HepG2 (cell line): ENCODE data around the gene SIDT1. TPM values are rescaled to one million over a fixed set of nuclear protein-coding genes. Genes with fewer than 3 reads are reported as not detected.

Source experiments
- ATAC-seq: fragments of 200-7000 bp; cut with Tn5 transposase; 3 replicates; pipeline ENCODE4 v1.9.1; 2020; ENCODE audit warnings: mild to moderate bottlenecking, moderate library complexity
- BruUV-seq: library from RNA; stranded (reverse); fragments of 400-500 nt; replicated peaks from 2 replicates; lab custom pipeline; 2021; lab: Mats Ljungman, UMichigan
- CTCF ChIA-PET: fragments of 300-600 bp; formaldehyde crosslinking; extraction: SDS; loops from one replicate; lab custom pipeline; 2021; ENCODE audit warnings: low total read pairs, inconsistent platforms, low intra/inter-chr PET ratio; lab: Yijun Ruan, JAX
- POLR2A ChIA-PET: fragments of 350-600 bp; sonication (Branson Sonifier 250); formaldehyde crosslinking; loops from one replicate; lab custom pipeline; 2020; ENCODE audit warnings: antibody characterized with exemption, inconsistent platforms; lab: Yijun Ruan, JAX
- DNase-seq: peaks from one replicate; pipeline ENCODE4 v3.0.0-alpha.2; 2015; ENCODE audit warnings: low spot score
- FAIRE-seq: peaks from 3 replicates; lab custom pipeline; 2011; peaks lifted over from hg19 to GRCh38; lab: Jason Lieb, UNC
- H2AFZ ChIP-seq: one replicate; pipeline ENCODE4 v1.6.1; 2011; ENCODE audit warnings: low read length, inconsistent platforms
- H3K27ac ChIP-seq: fragments of 300-600 bp; 3 replicates; pipeline ENCODE4 v1.8.0; 2011; ENCODE audit warnings: mixed run types, mild to moderate bottlenecking, mixed read lengths, low read length, inconsistent platforms; ENCODE audit not compliant: insufficient read depth; ENCODE audit errors: extremely low read length
- H3K27me3 ChIP-seq, 2 experiments: fragments of 200-600 bp in 1 of 2; 2 replicates in 1 of 2; 3 replicates in 1 of 2; pipeline versions ENCODE4 v1.6.0 to v1.8.0; 2011; ENCODE audit warnings: low read length in 2 of 2, mild to moderate bottlenecking in 2 of 2, moderate library complexity in 2 of 2, inconsistent platforms in 1 of 2; ENCODE audit not compliant: insufficient read depth in 2 of 2, control insufficient read depth in 1 of 2
- H3K36me3 ChIP-seq, 2 experiments: fragments of 200-600 bp in 1 of 2; replicated peaks in 1 of 2; 2 replicates in 1 of 2; 3 replicates in 1 of 2; pipeline versions ENCODE4 v1.5.1 to v1.8.0; 2011; ENCODE audit warnings: low read length in 2 of 2, inconsistent platforms in 1 of 2; ENCODE audit not compliant: insufficient read depth in 2 of 2, control insufficient read depth in 1 of 2
- H3K4me1 ChIP-seq: 2 replicates; pipeline ENCODE4 v1.5.1; 2012; ENCODE audit warnings: low read length, inconsistent platforms; ENCODE audit not compliant: insufficient read depth
- H3K4me2 ChIP-seq: 2 replicates; pipeline ENCODE4 v1.6.0; 2011; ENCODE audit warnings: low read depth, low read length, inconsistent platforms
- H3K4me3 ChIP-seq, 3 experiments: fragments of 200-600 bp in 1 of 3; sonication (generic), shearing (Covaris generic) in 1 of 3; replicated peaks in 1 of 3; 2 replicates each; pipeline ENCODE4 v1.5.1; 2011 to 2016; ENCODE audit warnings: low read length in 3 of 3, inconsistent platforms in 2 of 3, low read depth in 2 of 3, mild to moderate bottlenecking in 2 of 3, control low read depth in 1 of 3, mixed read lengths in 1 of 3; ENCODE audit not compliant: insufficient read depth in 1 of 3
- H3K79me2 ChIP-seq: one replicate; pipeline ENCODE4 v1.6.1; 2011; ENCODE audit warnings: low read length, inconsistent platforms; ENCODE audit not compliant: insufficient read depth
- H3K9ac ChIP-seq: 2 replicates; pipeline ENCODE4 v1.6.0; 2011; ENCODE audit warnings: mild to moderate bottlenecking, low read depth, low read length, inconsistent platforms; ENCODE audit not compliant: insufficient read depth
- H3K9me3 ChIP-seq: 2 replicates; pipeline ENCODE4 v1.5.1; 2012; ENCODE audit warnings: mild to moderate bottlenecking, low read length
- H4K20me1 ChIP-seq: 2 replicates; pipeline ENCODE4 v1.6.0; 2011; ENCODE audit warnings: inconsistent platforms, mild to moderate bottlenecking, low read length, moderate library complexity; ENCODE audit not compliant: insufficient read depth
- ZNF232 ChIP-seq: sonication (generic); formaldehyde crosslinking; IDR thresholded peaks from 2 replicates; pipeline ENCODE4 v1.4.0; 2020; ENCODE audit warnings: missing genetic modification reagents, borderline replicate concordance
- ZNF567 ChIP-seq: sonication (generic); formaldehyde crosslinking; IDR thresholded peaks from 2 replicates; pipeline ENCODE4 v1.8.1; 2023; ENCODE audit warnings: mild to moderate bottlenecking, missing genetic modification reagents, borderline replicate concordance
- WGBS: methylation state at CpG from one replicate; pipeline ENCODE4 v1.1.6; 2017; ENCODE audit warnings: low lambda C conversion rate; 5-methylcytosine and 5-hydroxymethylcytosine counted together
- in situ Hi-C: cut with HindIII; loops from 2 replicates; pipeline ENCODE4 v1.10.0; 2017; ENCODE audit warnings: low pct_unique_long_range_greater_than_20kb; ENCODE audit not compliant: extremely low pct_ligation_motif_present
- intact Hi-C: fragments of 100-400 bp; cut with micrococcal nuclease; formaldehyde crosslinking; loops from one replicate; pipeline ENCODE4 v1.10.0; 2022; ENCODE audit not compliant: unreplicated experiment
- polyA plus RNA-seq, 8 experiments: library from polyadenylated mRNA; depleted of rRNA in 3 of 8; stranded (reverse) in 7 of 8; unstranded in 1 of 8; fragments of >200 nt; fragmentation: Illumina TruSeq in 4 of 8; extraction: Trizol in 4 of 8; gene quantifications; 2 replicates each; pipeline versions ENCODE4 v1.2.1 to v1.2.3, GENCODE V29; 2011 to 2016; ENCODE audit warnings: low read depth in 4 of 8, missing spikeins in 1 of 8, mixed read lengths in 1 of 8; ENCODE audit not compliant: insufficient read depth in 1 of 8
- total RNA-seq, 5 experiments: library from RNA; depleted of rRNA; stranded (reverse); fragments of >200 nt; fragmentation: Illumina TruSeq; extraction: Trizol; gene quantifications; 2 replicates each; pipeline ENCODE4 v1.2.3, GENCODE V29; 2016; ENCODE audit warnings: low read depth in 1 of 5
- TF ChIP-seq, protein P1 (sequence below): sonication (generic); formaldehyde crosslinking; IDR thresholded peaks from 2 replicates; pipeline ENCODE4 v1.8.0; 2022; ENCODE audit warnings: low read depth, missing genetic modification reagents
- TF ChIP-seq, protein P2 (sequence below), 2 experiments: fragments of 450-650 bp in 1 of 2; sonication (generic) in 1 of 2; formaldehyde crosslinking in 1 of 2; IDR thresholded peaks; 2 replicates each; pipeline versions ENCODE4 v1.6.1 to v1.8.0; 2016 to 2022; ENCODE audit warnings: antibody characterized with exemption in 1 of 2, mild to moderate bottlenecking in 1 of 2, missing genetic modification reagents in 1 of 2
- TF ChIP-seq, protein P3 (sequence below): sonication (generic); formaldehyde crosslinking; IDR thresholded peaks from 2 replicates; pipeline ENCODE4 v1.4.0; 2020; ENCODE audit warnings: missing genetic modification reagents, borderline replicate concordance

The SIDT1 gene
- total and polyA plus RNA-seq, 2 of the 13 experiments (the other 11 are each of a cell fraction or from before 2014, with no cell fraction given) = 0.07 TPM

DNA sequence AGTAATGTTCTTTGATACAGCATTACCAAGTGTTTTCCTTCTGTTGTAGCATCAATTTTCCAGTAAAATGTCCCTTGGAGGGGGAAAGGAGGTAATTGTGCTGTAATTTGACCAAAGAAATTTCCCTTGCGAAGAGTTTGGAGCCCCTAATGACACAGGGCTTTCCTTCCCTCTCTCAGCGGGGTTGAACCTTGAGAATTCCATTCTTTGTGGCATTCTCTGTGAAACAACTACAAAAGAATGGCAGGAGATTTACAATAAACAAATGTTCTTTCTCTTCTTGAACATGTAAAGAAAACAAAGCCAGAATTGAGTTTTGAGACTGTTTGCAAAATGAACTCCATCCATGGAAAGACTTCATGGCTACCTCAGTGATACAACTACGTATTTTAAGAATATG is 53.4 kb downstream of the SIDT1 start:
- TF ChIP-seq, protein P1, sequence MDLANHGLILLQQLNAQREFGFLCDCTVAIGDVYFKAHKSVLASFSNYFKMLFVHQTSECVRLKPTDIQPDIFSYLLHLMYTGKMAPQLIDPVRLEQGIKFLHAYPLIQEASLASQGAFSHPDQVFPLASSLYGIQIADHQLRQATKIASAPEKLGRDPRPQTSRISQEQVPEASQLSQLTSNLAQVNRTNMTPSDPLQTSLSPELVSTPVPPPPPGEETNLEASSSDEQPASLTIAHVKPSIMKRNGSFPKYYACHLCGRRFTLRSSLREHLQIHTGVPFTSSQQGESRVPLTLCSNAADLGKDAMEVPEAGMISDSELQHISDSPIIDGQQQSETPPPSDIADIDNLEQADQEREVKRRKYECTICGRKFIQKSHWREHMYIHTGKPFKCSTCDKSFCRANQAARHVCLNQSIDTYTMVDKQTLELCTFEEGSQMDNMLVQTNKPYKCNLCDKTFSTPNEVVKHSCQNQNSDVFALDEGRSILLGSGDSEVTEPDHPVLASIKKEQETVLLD (CRISPR knock-in tag) = no peak
- TF ChIP-seq ZNF232 (CRISPR knock-in tag) (no peak), ZNF567 (CRISPR knock-in tag) (no peak)
- TF ChIP-seq, protein P2, sequence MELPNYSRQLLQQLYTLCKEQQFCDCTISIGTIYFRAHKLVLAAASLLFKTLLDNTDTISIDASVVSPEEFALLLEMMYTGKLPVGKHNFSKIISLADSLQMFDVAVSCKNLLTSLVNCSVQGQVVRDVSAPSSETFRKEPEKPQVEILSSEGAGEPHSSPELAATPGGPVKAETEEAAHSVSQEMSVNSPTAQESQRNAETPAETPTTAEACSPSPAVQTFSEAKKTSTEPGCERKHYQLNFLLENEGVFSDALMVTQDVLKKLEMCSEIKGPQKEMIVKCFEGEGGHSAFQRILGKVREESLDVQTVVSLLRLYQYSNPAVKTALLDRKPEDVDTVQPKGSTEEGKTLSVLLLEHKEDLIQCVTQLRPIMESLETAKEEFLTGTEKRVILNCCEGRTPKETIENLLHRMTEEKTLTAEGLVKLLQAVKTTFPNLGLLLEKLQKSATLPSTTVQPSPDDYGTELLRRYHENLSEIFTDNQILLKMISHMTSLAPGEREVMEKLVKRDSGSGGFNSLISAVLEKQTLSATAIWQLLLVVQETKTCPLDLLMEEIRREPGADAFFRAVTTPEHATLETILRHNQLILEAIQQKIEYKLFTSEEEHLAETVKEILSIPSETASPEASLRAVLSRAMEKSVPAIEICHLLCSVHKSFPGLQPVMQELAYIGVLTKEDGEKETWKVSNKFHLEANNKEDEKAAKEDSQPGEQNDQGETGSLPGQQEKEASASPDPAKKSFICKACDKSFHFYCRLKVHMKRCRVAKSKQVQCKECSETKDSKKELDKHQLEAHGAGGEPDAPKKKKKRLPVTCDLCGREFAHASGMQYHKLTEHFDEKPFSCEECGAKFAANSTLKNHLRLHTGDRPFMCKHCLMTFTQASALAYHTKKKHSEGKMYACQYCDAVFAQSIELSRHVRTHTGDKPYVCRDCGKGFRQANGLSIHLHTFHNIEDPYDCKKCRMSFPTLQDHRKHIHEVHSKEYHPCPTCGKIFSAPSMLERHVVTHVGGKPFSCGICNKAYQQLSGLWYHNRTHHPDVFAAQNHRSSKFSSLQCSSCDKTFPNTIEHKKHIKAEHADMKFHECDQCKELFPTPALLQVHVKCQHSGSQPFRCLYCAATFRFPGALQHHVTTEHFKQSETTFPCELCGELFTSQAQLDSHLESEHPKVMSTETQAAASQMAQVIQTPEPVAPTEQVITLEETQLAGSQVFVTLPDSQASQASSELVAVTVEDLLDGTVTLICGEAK (IDR thresholded peaks at IDR 0.05) = no peak
- TF ChIP-seq, protein P2 (CRISPR knock-in tag; IDR thresholded peaks at IDR 0.05) = no peak
- TF ChIP-seq, protein P3, sequence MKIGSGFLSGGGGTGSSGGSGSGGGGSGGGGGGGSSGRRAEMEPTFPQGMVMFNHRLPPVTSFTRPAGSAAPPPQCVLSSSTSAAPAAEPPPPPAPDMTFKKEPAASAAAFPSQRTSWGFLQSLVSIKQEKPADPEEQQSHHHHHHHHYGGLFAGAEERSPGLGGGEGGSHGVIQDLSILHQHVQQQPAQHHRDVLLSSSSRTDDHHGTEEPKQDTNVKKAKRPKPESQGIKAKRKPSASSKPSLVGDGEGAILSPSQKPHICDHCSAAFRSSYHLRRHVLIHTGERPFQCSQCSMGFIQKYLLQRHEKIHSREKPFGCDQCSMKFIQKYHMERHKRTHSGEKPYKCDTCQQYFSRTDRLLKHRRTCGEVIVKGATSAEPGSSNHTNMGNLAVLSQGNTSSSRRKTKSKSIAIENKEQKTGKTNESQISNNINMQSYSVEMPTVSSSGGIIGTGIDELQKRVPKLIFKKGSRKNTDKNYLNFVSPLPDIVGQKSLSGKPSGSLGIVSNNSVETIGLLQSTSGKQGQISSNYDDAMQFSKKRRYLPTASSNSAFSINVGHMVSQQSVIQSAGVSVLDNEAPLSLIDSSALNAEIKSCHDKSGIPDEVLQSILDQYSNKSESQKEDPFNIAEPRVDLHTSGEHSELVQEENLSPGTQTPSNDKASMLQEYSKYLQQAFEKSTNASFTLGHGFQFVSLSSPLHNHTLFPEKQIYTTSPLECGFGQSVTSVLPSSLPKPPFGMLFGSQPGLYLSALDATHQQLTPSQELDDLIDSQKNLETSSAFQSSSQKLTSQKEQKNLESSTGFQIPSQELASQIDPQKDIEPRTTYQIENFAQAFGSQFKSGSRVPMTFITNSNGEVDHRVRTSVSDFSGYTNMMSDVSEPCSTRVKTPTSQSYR = no peak
- WGBS = 20% methylated on average over 3 of the region's 3 CpGs
- H3K36me3 ChIP-seq = no peaks in the 10 kb centered on the region
- no peak for DNase-seq
- no peaks in the 10 kb centered on the region; a peak in 1 of 5 replicates for H3K27me3 ChIP-seq
- no peak for FAIRE-seq
- no peaks in the 10 kb centered on the region for H4K20me1 ChIP-seq
- no peak overlapping the region for H3K9ac ChIP-seq
- ATAC-seq = no peak
- CTCF ChIA-PET = no interaction called here
- H3K27ac ChIP-seq = no peak overlapping the region
- no peaks in the 10 kb centered on the region for H3K79me2 ChIP-seq
- peaks cover 21% of the 10 kb centered on the region for H3K4me1 ChIP-seq
- intact Hi-C loops = no loop called here
- H2AFZ ChIP-seq = no peak overlapping the region
- no peak overlapping the region for H3K4me2 ChIP-seq
- H3K9me3 ChIP-seq = no peaks in the 10 kb centered on the region
- POLR2A ChIA-PET = no interaction called here
- no peak overlapping the region for H3K4me3 ChIP-seq
- in situ Hi-C loops = no loop called here
- BruUV-seq = no TSS peak
